ENCODE measurements around the gene SLC6A6. TPM values are rescaled to one million over a fixed set of nuclear protein-coding genes. Genes with fewer than 3 reads are reported as not detected.

Gene SLC6A6
- total and polyA plus RNA-seq, 2 experiments from 2014 or later: 4.6 to 10.6 TPM

GRCh38 chr3:14389166-14389606, 13.2 kb upstream of the SLC6A6 start:
- H3K4me2 ChIP-seq (ENCODE audit: unreplicated experiment): no peak overlapping the region
- no peak for TF ChIP-seq EZH2phosphoT487 (IDR thresholded peaks at IDR 0.05; ENCODE audit: insufficient read depth, low read depth)
- no peak for TF ChIP-seq EZH2 (IDR thresholded peaks at IDR 0.05; ENCODE audit: insufficient read depth, poor library complexity, severe bottlenecking)
- H3K9me3 ChIP-seq (ENCODE audit: low read depth): no peaks in the 10 kb centered on the region
- no peaks in the 10 kb centered on the region for H4K20me1 ChIP-seq (ENCODE audit: insufficient read depth)
- H2AFZ ChIP-seq: no peak overlapping the region
- H3K27me3 ChIP-seq (replicated peaks; ENCODE audit: insufficient read depth): peaks cover 4% of the 10 kb centered on the region; the same call in 1 of the 2 replicates
- no peak overlapping the region for H3K27ac ChIP-seq
- H3K79me2 ChIP-seq (ENCODE audit: insufficient read depth): no peaks in the 10 kb centered on the region
- H3F3A ChIP-seq (ENCODE audit: insufficient read depth): no peaks in the 10 kb centered on the region
- H3K9me2 ChIP-seq (ENCODE audit: insufficient read depth): no peaks in the 10 kb centered on the region
- 45 to 50% methylated on average over 6 of the region's 6 CpGs for WGBS, 2 experiments (ENCODE audit: low coverage in 1 of 2, low lambda C conversion rate in 2 of 2, missing lambda C conversion rate in 2 of 2)
- DNase-seq: peak; percentile 30
- H3K4me3 ChIP-seq: no peak overlapping the region
- H3K36me3 ChIP-seq (ENCODE audit: low read depth): no peaks in the 10 kb centered on the region
- no peak overlapping the region for H3K9ac ChIP-seq
- in situ Hi-C loops (cut with MboI): no loop called here
- peaks cover 7% of the 10 kb centered on the region for H3K4me1 ChIP-seq (ENCODE audit: insufficient read depth)

GRCh38 chr3:14389716-14390115, 12.7 kb upstream of the SLC6A6 start:
- no peaks in the 10 kb centered on the region for H3K9me2 ChIP-seq (ENCODE audit: insufficient read depth)
- no peaks in the 10 kb centered on the region for H3K79me2 ChIP-seq (ENCODE audit: insufficient read depth)
- H3K36me3 ChIP-seq (ENCODE audit: low read depth): no peaks in the 10 kb centered on the region
- in situ Hi-C loops (cut with MboI): no loop called here
- H3F3A ChIP-seq (ENCODE audit: insufficient read depth): no peaks in the 10 kb centered on the region
- 51 to 55% methylated on average over 4 to 5 of the region's 5 CpGs for WGBS, 2 experiments (ENCODE audit: low coverage in 1 of 2, low lambda C conversion rate in 2 of 2, missing lambda C conversion rate in 2 of 2)
- H3K4me1 ChIP-seq (ENCODE audit: insufficient read depth): peaks cover 7% of the 10 kb centered on the region
- TF ChIP-seq EZH2phosphoT487 (IDR thresholded peaks at IDR 0.05; ENCODE audit: insufficient read depth, low read depth) (no peak), EZH2 (IDR thresholded peaks at IDR 0.05; ENCODE audit: insufficient read depth, poor library complexity, severe bottlenecking) (no peak)
- H4K20me1 ChIP-seq (ENCODE audit: insufficient read depth): no peaks in the 10 kb centered on the region
- no peak overlapping the region for H3K27ac ChIP-seq
- no peak overlapping the region for H3K4me2 ChIP-seq (ENCODE audit: unreplicated experiment)
- peaks cover 4% of the 10 kb centered on the region; the same call in 1 of the 2 replicates for H3K27me3 ChIP-seq (replicated peaks; ENCODE audit: insufficient read depth)
- DNase-seq: no peak
- no peak overlapping the region for H3K4me3 ChIP-seq
- H2AFZ ChIP-seq: no peak overlapping the region
- no peaks in the 10 kb centered on the region for H3K9me3 ChIP-seq (ENCODE audit: low read depth)
- no peak overlapping the region for H3K9ac ChIP-seq

GRCh38 chr3:14391033-14391432, 11.4 kb upstream of the SLC6A6 start:
- Histone ChIP-seq H3K36me3 (ENCODE audit: low read depth) (no peaks in the 10 kb centered on the region), H2AFZ (no peak overlapping the region), H3K79me2 (ENCODE audit: insufficient read depth) (no peaks in the 10 kb centered on the region), H3K27me3 (replicated peaks; ENCODE audit: insufficient read depth) (peaks cover 1% of the 10 kb centered on the region; the same call in 1 of the 2 replicates), H3K9me2 (ENCODE audit: insufficient read depth) (no peaks in the 10 kb centered on the region), H4K20me1 (ENCODE audit: insufficient read depth) (no peaks in the 10 kb centered on the region), H3K4me2 (ENCODE audit: unreplicated experiment) (peak overlapping the region; percentile 50), H3K9ac (no peak overlapping the region), H3F3A (ENCODE audit: insufficient read depth) (no peaks in the 10 kb centered on the region), H3K27ac (no peak overlapping the region), H3K9me3 (ENCODE audit: low read depth) (no peaks in the 10 kb centered on the region), H3K4me3 (no peak overlapping the region), H3K4me1 (ENCODE audit: insufficient read depth) (peaks cover 7% of the 10 kb centered on the region)
- 24 to 26% methylated on average over 4 of the region's 4 CpGs for WGBS, 2 experiments (ENCODE audit: low coverage in 1 of 2, low lambda C conversion rate in 2 of 2, missing lambda C conversion rate in 2 of 2)
- TF ChIP-seq EZH2 (IDR thresholded peaks at IDR 0.05; ENCODE audit: insufficient read depth, poor library complexity, severe bottlenecking) (no peak), EZH2phosphoT487 (IDR thresholded peaks at IDR 0.05; ENCODE audit: insufficient read depth, low read depth) (no peak)
- in situ Hi-C loops (cut with MboI): no loop called here
- peak; percentile 92 for DNase-seq

- Histone ChIP-seq H4K20me1 (ENCODE audit: insufficient read depth) (no peaks in the 10 kb centered on the region), H3F3A (ENCODE audit: insufficient read depth) (no peaks in the 10 kb centered on the region), H3K79me2 (ENCODE audit: insufficient read depth) (no peaks in the 10 kb centered on the region), H3K27ac (no peak overlapping the region), H3K9me2 (ENCODE audit: insufficient read depth) (no peaks in the 10 kb centered on the region), H3K9me3 (ENCODE audit: low read depth) (no peaks in the 10 kb centered on the region), H3K4me3 (no peak overlapping the region), H3K36me3 (ENCODE audit: low read depth) (no peaks in the 10 kb centered on the region), H3K9ac (no peak overlapping the region), H3K4me1 (ENCODE audit: insufficient read depth) (peaks cover 7% of the 10 kb centered on the region), H3K4me2 (ENCODE audit: unreplicated experiment) (no peak overlapping the region), H2AFZ (no peak overlapping the region), H3K27me3 (replicated peaks; ENCODE audit: insufficient read depth) (no peaks in the 10 kb centered on the region)
- 92 to 96% methylated on average over 4 of the region's 4 CpGs for WGBS, 2 experiments (ENCODE audit: low coverage in 1 of 2, low lambda C conversion rate in 2 of 2, missing lambda C conversion rate in 2 of 2)
- no peak for DNase-seq
- in situ Hi-C loops (cut with MboI): no loop called here
- TF ChIP-seq EZH2phosphoT487 (IDR thresholded peaks at IDR 0.05; ENCODE audit: insufficient read depth, low read depth) (no peak), EZH2 (IDR thresholded peaks at IDR 0.05; ENCODE audit: insufficient read depth, poor library complexity, severe bottlenecking) (no peak)
Measured at GRCh38 chr3:14392231-14392630, 10.2 kb upstream of the SLC6A6 start.
